ENCODE results near the gene NEURL1.
A peak's percentile ranks its signal among the peaks of the same experiment; 100 is the strongest.

NEURL1 gene

GRCh38 chr10:103592186-103593021 is 98.9 kb downstream of the NEURL1 start:
- H3K4me3 ChIP-seq (ENCODE audit: low read depth, low read length) = no peak overlapping the region
- peak; percentile 89 for TF ChIP-seq CTCF (IDR thresholded peaks at IDR 0.05; ENCODE audit: borderline replicate concordance, insufficient read depth, low read depth, low read length)

- no peak for TF ChIP-seq CTCF (IDR thresholded peaks at IDR 0.05; ENCODE audit: borderline replicate concordance, insufficient read depth, low read depth, low read length)
- no peak overlapping the region for H3K4me3 ChIP-seq (ENCODE audit: low read depth, low read length)
Measured at GRCh38 chr10:103593022-103593570, 99.6 kb downstream of the NEURL1 start.

GRCh38 chr10:103595933-103596726 is 102.6 kb downstream of the NEURL1 start:
- no peak for TF ChIP-seq CTCF (IDR thresholded peaks at IDR 0.05; ENCODE audit: borderline replicate concordance, insufficient read depth, low read depth, low read length)
- H3K4me3 ChIP-seq (ENCODE audit: low read depth, low read length) = no peak overlapping the region

GRCh38 chr10:103597003-103597402 is 103.5 kb downstream of the NEURL1 start:
- no peak overlapping the region for H3K4me3 ChIP-seq (ENCODE audit: low read depth, low read length)
- no peak for TF ChIP-seq CTCF (IDR thresholded peaks at IDR 0.05; ENCODE audit: borderline replicate concordance, insufficient read depth, low read depth, low read length)

- no peak overlapping the region for H3K4me3 ChIP-seq (ENCODE audit: low read depth, low read length)
- TF ChIP-seq CTCF (IDR thresholded peaks at IDR 0.05; ENCODE audit: borderline replicate concordance, insufficient read depth, low read depth, low read length) = peak; percentile 40; the same call in 1 of the 2 replicates
Measured at GRCh38 chr10:103598654-103599115, 105.2 kb downstream of the NEURL1 start.

- H3K4me3 ChIP-seq (ENCODE audit: low read depth, low read length) = no peak overlapping the region
- TF ChIP-seq CTCF (IDR thresholded peaks at IDR 0.05; ENCODE audit: borderline replicate concordance, insufficient read depth, low read depth, low read length) = no peak
Measured at GRCh38 chr10:103599211-103599610, 105.7 kb downstream of the NEURL1 start.
